ENCODE data around the gene OTUD7B.
A peak's percentile ranks its signal among the peaks of the same experiment; 100 is the strongest.
"Not testable (repeated sequence)": the region's sequence is repeated elsewhere in the genome, so short reads cannot be mapped to it uniquely, and the experiment has no call there.

OTUD7B gene

DNA sequence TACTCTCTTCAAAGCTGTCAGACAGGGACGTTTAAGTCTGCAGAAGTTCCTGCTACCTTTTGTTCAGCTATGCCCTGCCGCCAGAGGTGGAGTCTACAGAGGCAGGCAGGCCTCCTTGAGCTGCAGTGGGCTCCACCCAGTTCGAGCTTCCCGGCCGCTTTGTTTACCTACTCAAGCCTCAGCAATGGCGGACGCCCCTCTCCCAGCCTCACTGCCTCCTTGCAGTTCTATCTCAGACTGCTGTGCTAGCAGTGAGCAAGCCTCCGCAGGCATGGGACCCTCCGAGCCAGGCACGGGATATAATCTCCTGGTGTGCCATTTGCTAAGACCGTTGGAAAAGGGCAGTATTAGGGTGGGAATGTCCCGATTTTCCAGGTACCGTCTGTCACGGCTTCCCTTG lies 53.0 kb downstream of the OTUD7B start:
- H3K9ac ChIP-seq (ENCODE audit: low read length in 2 of 2); H3K9me3 ChIP-seq (ENCODE audit: control insufficient read depth in 2 of 2, low read length in 2 of 2); H3K4me1 ChIP-seq (ENCODE audit: control insufficient read depth, insufficient read depth, low read length); H3K4me3 ChIP-seq (ENCODE audit: low read length in 2 of 2); H3K27me3 ChIP-seq (ENCODE audit: control insufficient read depth in 1 of 2, insufficient read depth in 2 of 2, low read length in 2 of 2); H3K27ac ChIP-seq (ENCODE audit: low read length): not testable (repeated sequence)
- peaks cover 6 to 21% of the 10 kb centered on the region in 2 donors for H3K36me3 ChIP-seq (ENCODE audit: control insufficient read depth in 2 of 2, insufficient read depth in 2 of 2, low read length in 2 of 2)

DNA sequence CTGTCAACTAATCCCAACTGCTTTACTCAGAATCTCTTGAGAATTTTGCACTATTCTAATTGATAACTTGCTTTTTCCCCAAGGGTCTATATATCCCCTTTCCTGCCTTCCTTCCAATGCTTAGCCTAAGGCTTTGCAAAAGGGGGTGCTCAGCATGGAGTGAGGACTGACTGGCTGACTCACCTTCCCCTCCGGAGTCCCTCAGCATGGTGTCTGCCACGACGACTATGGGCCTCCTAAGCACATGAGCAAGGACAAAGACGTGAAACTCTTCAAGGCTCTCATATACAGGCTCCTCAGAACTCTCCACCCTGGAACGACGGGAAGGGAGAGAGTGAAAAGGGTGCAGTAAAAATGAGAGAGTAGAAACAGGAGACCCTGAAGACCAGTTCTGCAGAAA lies 60.6 kb downstream of the OTUD7B start:
- no peaks in the 10 kb centered on the region for H3K4me1 ChIP-seq (ENCODE audit: control insufficient read depth, insufficient read depth, low read length)
- H3K27ac ChIP-seq (ENCODE audit: low read length): no peak overlapping the region
- H3K36me3 ChIP-seq (ENCODE audit: control insufficient read depth in 2 of 2, insufficient read depth in 2 of 2, low read length in 2 of 2): peaks cover 18 to 28% of the 10 kb centered on the region in 2 donors
- no peaks in the 10 kb centered on the region for H3K27me3 ChIP-seq (ENCODE audit: control insufficient read depth in 1 of 2, insufficient read depth in 2 of 2, low read length in 2 of 2)
- H3K4me3 ChIP-seq (ENCODE audit: low read length in 2 of 2): no peak overlapping the region
- no peaks in the 10 kb centered on the region for H3K9me3 ChIP-seq (ENCODE audit: control insufficient read depth in 2 of 2, low read length in 2 of 2)
- no peak overlapping the region for H3K9ac ChIP-seq (ENCODE audit: low read length in 2 of 2)

DNA sequence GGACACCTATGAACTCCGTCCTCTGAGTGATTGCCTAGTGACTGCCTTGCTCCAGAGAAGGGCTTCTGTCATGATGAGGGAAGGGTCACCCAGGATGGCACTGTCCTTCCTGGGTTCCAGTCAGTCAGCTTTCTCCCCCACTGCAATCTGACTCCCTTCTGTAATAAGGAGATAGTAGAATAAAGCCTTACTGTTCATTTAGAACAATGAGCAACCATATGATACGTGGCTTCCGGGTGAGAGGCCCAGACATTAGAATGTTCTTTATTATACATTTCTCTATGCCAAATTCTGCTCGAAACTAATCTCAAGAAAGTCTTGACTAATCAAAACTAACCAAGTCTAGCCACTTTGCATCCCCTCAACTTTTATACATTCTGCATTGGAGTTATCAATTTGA lies 65.3 kb downstream of the OTUD7B start:
- peaks cover 5% of the 10 kb centered on the region for H3K4me1 ChIP-seq (ENCODE audit: control insufficient read depth, insufficient read depth, low read length)
- H3K36me3 ChIP-seq (ENCODE audit: control insufficient read depth in 2 of 2, insufficient read depth in 2 of 2, low read length in 2 of 2): peaks cover 24 to 40% of the 10 kb centered on the region in 2 donors
- no peak overlapping the region for H3K4me3 ChIP-seq (ENCODE audit: low read length in 2 of 2)
- no peak overlapping the region for H3K9ac ChIP-seq (ENCODE audit: low read length in 2 of 2)
- no peaks in the 10 kb centered on the region for H3K27me3 ChIP-seq (ENCODE audit: control insufficient read depth in 1 of 2, insufficient read depth in 2 of 2, low read length in 2 of 2)
- no peaks in the 10 kb centered on the region for H3K9me3 ChIP-seq (ENCODE audit: control insufficient read depth in 2 of 2, low read length in 2 of 2)
- H3K27ac ChIP-seq (ENCODE audit: low read length): no peak overlapping the region

DNA sequence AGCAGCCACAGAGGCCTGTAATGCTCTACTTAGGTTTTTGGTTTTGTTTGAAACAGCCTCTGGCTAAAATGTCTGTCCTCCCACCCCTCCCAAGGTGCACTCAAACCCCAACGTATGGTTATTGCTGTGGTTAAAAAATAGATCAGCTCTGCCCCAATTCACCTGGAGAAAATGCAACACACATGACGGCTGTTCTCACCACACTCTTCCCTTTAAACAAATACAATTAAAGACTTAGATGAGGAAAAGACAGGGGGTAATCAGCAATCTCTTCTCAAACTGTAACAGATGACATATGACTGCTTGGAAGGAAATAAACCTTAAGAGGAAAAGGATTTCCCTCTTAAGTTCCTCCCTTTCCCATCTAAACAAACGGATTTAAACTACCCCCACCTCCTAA lies 67.6 kb downstream of the OTUD7B start:
- Histone ChIP-seq H3K4me3 (ENCODE audit: low read length in 2 of 2) (no peak overlapping the region), H3K27me3 (ENCODE audit: control insufficient read depth in 1 of 2, insufficient read depth in 2 of 2, low read length in 2 of 2) (no peaks in the 10 kb centered on the region), H3K36me3 (ENCODE audit: control insufficient read depth in 2 of 2, insufficient read depth in 2 of 2, low read length in 2 of 2) (peaks cover 13 to 24% of the 10 kb centered on the region in 2 donors), H3K27ac (ENCODE audit: low read length) (no peak overlapping the region), H3K9ac (ENCODE audit: low read length in 2 of 2) (no peak overlapping the region), H3K4me1 (ENCODE audit: control insufficient read depth, insufficient read depth, low read length) (peaks cover 23% of the 10 kb centered on the region), H3K9me3 (ENCODE audit: control insufficient read depth in 2 of 2, low read length in 2 of 2) (no peaks in the 10 kb centered on the region)

DNA sequence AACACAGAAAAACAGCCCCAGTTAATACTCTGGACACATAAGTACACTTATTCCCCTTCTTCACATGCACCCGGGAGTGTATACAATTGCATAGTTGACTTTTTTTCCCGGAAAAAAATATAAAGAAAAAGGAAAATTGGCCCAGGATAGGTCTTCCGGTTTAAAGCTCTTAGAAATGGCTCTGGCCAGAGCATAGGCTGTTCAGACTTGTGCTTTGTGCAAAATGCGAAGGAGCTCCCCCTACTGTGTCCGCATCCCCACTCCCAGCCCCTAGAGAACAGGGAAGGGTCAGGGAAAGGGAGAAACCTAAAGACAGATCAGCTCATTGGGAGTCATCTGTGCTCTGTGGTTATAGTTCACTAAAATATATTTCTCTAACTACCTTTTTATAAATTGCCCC lies 68.3 kb downstream of the OTUD7B start:
- Histone ChIP-seq H3K4me1 (ENCODE audit: control insufficient read depth, insufficient read depth, low read length) (peaks cover 30% of the 10 kb centered on the region), H3K27me3 (ENCODE audit: control insufficient read depth in 1 of 2, insufficient read depth in 2 of 2, low read length in 2 of 2) (no peaks in the 10 kb centered on the region), H3K36me3 (ENCODE audit: control insufficient read depth in 2 of 2, insufficient read depth in 2 of 2, low read length in 2 of 2) (peaks cover 11 to 21% of the 10 kb centered on the region in 2 donors), H3K27ac (ENCODE audit: low read length) (no peak overlapping the region), H3K9ac (ENCODE audit: low read length in 2 of 2) (no peak overlapping the region), H3K4me3 (ENCODE audit: low read length in 2 of 2) (no peak overlapping the region), H3K9me3 (ENCODE audit: control insufficient read depth in 2 of 2, low read length in 2 of 2) (no peaks in the 10 kb centered on the region)

DNA sequence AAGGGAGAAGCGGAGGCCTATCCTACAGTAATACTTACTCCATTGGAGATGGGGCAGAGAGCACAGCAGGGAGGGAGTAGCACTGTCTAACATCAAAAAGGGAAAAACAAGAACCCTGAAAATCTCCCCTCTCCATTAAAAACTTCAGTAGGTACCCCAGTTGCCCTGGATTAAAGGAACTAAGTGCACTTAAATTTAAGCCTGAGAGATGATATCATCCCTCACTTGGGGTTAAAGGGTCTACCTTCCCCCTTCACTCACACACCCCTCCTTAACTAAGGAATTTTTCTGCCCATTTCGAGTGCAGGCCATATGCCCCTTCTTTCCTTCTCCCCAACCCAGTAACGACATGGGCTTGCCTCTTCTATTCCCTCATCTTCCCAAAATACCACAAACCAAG lies 70.1 kb downstream of the OTUD7B start:
- Histone ChIP-seq H3K27me3 (ENCODE audit: control insufficient read depth in 1 of 2, insufficient read depth in 2 of 2, low read length in 2 of 2) (no peaks in the 10 kb centered on the region), H3K9me3 (ENCODE audit: control insufficient read depth in 2 of 2, low read length in 2 of 2) (no peaks in the 10 kb centered on the region), H3K4me1 (ENCODE audit: control insufficient read depth, insufficient read depth, low read length) (peaks cover 40% of the 10 kb centered on the region), H3K36me3 (ENCODE audit: control insufficient read depth in 2 of 2, insufficient read depth in 2 of 2, low read length in 2 of 2) (peaks cover 10 to 17% of the 10 kb centered on the region in 2 donors), H3K4me3 (ENCODE audit: low read length in 2 of 2) (no peak overlapping the region), H3K27ac (ENCODE audit: low read length) (no peak overlapping the region), H3K9ac (ENCODE audit: low read length in 2 of 2) (no peak overlapping the region)

DNA sequence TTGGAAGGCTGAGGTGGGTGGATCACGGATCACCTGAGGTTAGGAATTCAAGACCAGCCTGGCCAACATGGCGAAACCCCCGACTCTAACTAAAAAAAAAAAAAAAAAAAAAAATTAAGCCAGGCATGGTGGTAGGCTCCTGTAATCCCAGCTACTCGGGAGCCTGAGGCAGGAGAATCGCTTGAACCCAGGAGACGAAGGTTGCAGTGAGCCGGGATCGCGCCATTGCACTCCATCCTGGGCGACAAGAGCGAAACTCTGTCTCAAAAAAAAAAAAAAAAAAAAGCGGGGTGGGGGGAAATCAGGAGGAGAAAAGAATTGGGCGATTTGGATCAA lies 71.9 kb downstream of the OTUD7B start:
- Histone ChIP-seq H3K9ac (ENCODE audit: low read length in 2 of 2) (peak overlapping the region in 1 of 2 donors; percentile 47), H3K4me3 (ENCODE audit: low read length in 2 of 2) (peak overlapping the region; percentile 37 to 72), H3K4me1 (ENCODE audit: control insufficient read depth, insufficient read depth, low read length) (peaks cover 51% of the 10 kb centered on the region), H3K27ac (ENCODE audit: low read length) (peak overlapping the region; percentile 80)
- not testable (repeated sequence) for H3K36me3 ChIP-seq (ENCODE audit: control insufficient read depth in 2 of 2, insufficient read depth in 2 of 2, low read length in 2 of 2); H3K27me3 ChIP-seq (ENCODE audit: control insufficient read depth in 1 of 2, insufficient read depth in 2 of 2, low read length in 2 of 2); H3K9me3 ChIP-seq (ENCODE audit: control insufficient read depth in 2 of 2, low read length in 2 of 2)

DNA sequence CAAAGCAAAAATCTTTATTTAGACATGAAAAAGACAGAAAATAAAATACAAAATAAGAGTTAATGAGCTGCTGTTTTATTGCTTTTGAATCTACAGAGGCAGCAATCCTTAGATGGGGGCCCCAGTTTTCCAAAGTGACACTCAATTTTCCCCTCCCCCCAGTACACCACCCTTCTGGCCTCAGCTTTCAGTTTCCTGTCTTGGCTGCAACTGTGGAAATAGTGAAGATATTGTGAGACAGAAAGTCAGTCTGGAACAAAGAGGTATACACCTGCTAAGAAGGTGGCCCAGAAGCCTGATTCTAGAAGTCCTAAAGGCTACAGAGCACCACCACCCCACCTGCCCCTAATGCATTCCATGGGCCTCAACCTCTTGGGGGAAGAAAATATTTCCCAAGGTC lies 72.8 kb downstream of the OTUD7B start:
- Histone ChIP-seq H3K9ac (ENCODE audit: low read length in 2 of 2) (no peak overlapping the region), H3K9me3 (ENCODE audit: control insufficient read depth in 2 of 2, low read length in 2 of 2) (no peaks in the 10 kb centered on the region), H3K36me3 (ENCODE audit: control insufficient read depth in 2 of 2, insufficient read depth in 2 of 2, low read length in 2 of 2) (peaks cover 0 to 10% of the 10 kb centered on the region in 2 donors), H3K27me3 (ENCODE audit: control insufficient read depth in 1 of 2, insufficient read depth in 2 of 2, low read length in 2 of 2) (no peaks in the 10 kb centered on the region), H3K4me1 (ENCODE audit: control insufficient read depth, insufficient read depth, low read length) (peaks cover 51% of the 10 kb centered on the region), H3K27ac (ENCODE audit: low read length) (peak overlapping the region; percentile 80), H3K4me3 (ENCODE audit: low read length in 2 of 2) (peak overlapping the region in 1 of 2 donors; percentile 92)

DNA sequence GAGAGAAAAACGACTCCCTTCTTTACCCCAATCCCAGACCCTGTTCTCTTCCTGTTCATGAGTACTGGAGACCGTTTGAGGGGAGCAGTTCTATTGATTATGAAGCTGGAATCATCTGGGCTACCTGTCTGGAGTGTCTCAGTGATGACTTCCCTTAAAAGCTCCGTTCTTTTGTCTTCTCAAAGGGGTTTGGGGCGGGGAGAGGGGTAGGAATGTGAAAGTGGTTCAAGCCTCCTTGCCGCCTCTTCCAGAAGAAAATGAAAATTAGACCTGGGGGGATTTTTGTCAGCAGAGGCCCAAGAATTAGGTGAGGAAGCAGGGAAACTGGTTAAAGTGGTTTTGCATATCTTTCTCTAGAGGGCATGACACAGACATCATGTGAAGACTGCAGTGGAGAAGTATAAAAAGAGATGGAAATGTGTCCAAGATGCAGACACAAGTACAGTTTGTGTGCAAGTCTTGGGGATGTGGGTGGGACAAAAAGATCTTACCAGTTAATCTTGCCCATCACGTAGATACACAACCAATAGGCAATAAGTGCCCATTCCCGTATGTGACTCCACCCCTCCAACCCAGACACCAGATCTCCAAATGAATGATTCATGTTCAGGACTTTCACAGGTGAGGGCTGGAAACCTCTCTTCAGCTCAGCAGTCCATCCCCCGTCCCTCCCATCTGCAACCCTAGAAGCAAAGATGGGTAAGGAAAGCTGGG lies 73.4 kb downstream of the OTUD7B start:
- Histone ChIP-seq H3K4me1 (ENCODE audit: control insufficient read depth, insufficient read depth, low read length) (peaks cover 49% of the 10 kb centered on the region), H3K9ac (ENCODE audit: low read length in 2 of 2) (peak overlapping the region; percentile 81 to 85)

DNA sequence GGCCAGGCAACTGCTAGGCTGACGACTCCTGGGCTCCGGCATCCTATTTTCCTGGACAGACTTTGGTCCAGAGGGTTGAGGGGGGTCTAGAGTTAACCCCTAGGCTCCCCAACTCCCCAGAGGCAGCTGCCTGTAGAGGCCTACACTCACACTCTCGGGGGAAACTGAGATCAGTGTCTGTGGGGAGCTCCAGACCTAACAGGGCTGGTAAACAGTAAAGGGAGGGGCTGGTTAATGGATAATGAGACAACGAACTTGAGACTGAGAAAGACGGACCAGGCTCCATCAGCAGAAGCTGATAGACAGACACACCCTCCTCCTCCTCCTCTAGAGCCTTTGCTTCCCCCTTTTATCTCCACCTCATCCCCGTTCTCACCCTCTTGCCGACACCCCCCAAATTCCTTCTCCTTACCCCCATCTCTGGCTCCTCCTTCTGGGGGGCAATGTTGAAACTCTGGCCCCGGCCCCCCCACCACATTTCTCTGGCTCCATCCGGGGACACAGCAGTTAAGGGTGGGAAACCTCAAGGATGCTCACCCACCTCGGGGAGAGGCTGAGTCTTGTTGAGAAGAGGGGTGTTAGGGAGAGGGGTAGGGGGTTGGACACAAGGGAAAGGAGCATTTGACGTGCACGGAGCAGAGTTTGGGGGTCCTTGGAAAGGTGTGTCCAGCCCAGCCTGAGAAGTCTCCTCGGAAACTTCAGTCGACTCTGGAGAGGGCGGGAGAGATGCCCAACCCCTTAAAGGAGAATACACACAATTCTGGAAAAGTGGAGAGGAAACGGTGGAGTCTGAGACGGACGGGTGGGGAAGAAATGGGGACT lies 74.1 kb downstream of the OTUD7B start, which contains the start of gene MTMR11:
Gene MTMR11, minus strand, starts transcription at position 710 of the 822 bp plus-strand sequence. Its CDS starts 232 bp downstream, at position 478.
- Histone ChIP-seq H3K4me1 (ENCODE audit: control insufficient read depth, insufficient read depth, low read length) (peaks cover 46% of the 10 kb centered on the region), H3K27me3 (ENCODE audit: control insufficient read depth in 1 of 2, insufficient read depth in 2 of 2, low read length in 2 of 2) (no peaks in the 10 kb centered on the region), H3K9me3 (ENCODE audit: control insufficient read depth in 2 of 2, low read length in 2 of 2) (no peaks in the 10 kb centered on the region), H3K9ac (ENCODE audit: low read length in 2 of 2) (peak within 1 kb of the TSS; percentile 81 to 85), H3K27ac (ENCODE audit: low read length) (peak within 1 kb of the TSS; percentile 80), H3K36me3 (ENCODE audit: control insufficient read depth in 2 of 2, insufficient read depth in 2 of 2, low read length in 2 of 2) (peaks cover 7 to 15% of the 10 kb centered on the region in 2 donors), H3K4me3 (ENCODE audit: low read length in 2 of 2) (peak within 1 kb of the TSS; percentile 72 to 92)

More for the DNA sequence above, 73.4 kb downstream of the OTUD7B start:
- Histone ChIP-seq H3K4me3 (ENCODE audit: low read length in 2 of 2) (peak overlapping the region; percentile 72 to 92), H3K9me3 (ENCODE audit: control insufficient read depth in 2 of 2, low read length in 2 of 2) (no peaks in the 10 kb centered on the region), H3K36me3 (ENCODE audit: control insufficient read depth in 2 of 2, insufficient read depth in 2 of 2, low read length in 2 of 2) (peaks cover under 1 to 10% of the 10 kb centered on the region in 2 donors), H3K27me3 (ENCODE audit: control insufficient read depth in 1 of 2, insufficient read depth in 2 of 2, low read length in 2 of 2) (no peaks in the 10 kb centered on the region), H3K27ac (ENCODE audit: low read length) (peak overlapping the region; percentile 75)
